PC-3 (cell line): Measurements from ENCODE around the gene NSMF. TPM values are rescaled to one million over a fixed set of nuclear protein-coding genes. Genes with fewer than 3 reads are reported as not detected.
A peak's percentile ranks its signal among the peaks of the same experiment; 100 is the strongest.

Source experiments
- ATAC-seq: fragments of 200-7000 bp; cut with Tn5 transposase; 2 replicates; pipeline ENCODE4 v1.9.1; 2020; ENCODE audit warnings: mild to moderate bottlenecking, moderate library complexity
- BruUV-seq: library from RNA; stranded (reverse); fragments of 400-500 nt; replicated peaks from 2 replicates; lab custom pipeline; 2021; lab: Mats Ljungman, UMichigan
- CTCF ChIA-PET: fragments of 300-600 bp; sonication (Branson Sonifier 250); formaldehyde crosslinking; loops from one replicate; lab custom pipeline; 2022; ENCODE audit warnings: antibody characterized with exemption; lab: Charles Lee
- POLR2A ChIA-PET: fragments of 300-600 bp; sonication (Branson Sonifier 250); formaldehyde crosslinking; loops from one replicate; lab custom pipeline; 2022; ENCODE audit warnings: antibody characterized with exemption; ENCODE audit not compliant: unreplicated experiment; lab: Charles Lee
- DNase-seq: peaks from one replicate; pipeline ENCODE4 v3.0.0-alpha.2; 2015
- H2AFZ ChIP-seq: fragments of 300-600 bp; sonication (generic); 2 replicates; pipeline ENCODE4 v1.6.0; 2016; ENCODE audit warnings: antibody characterized with exemption, low read length
- H3F3A ChIP-seq: fragments of 300-600 bp; sonication (generic); one replicate; pipeline ENCODE4 v1.6.0; 2017; ENCODE audit warnings: antibody characterized with exemption, low read length, control low read depth, mild to moderate bottlenecking; ENCODE audit not compliant: unreplicated experiment
- H3K27ac ChIP-seq: fragments of 300-600 bp; sonication (generic); 2 replicates; pipeline ENCODE4 v1.5.1; 2016; ENCODE audit warnings: mild to moderate bottlenecking, low read length
- H3K27me3 ChIP-seq: fragments of 300-600 bp; sonication (generic); 2 replicates; pipeline ENCODE4 v1.6.1; 2016; ENCODE audit warnings: low read length, mixed read lengths
- H3K36me3 ChIP-seq: fragments of 300-600 bp; sonication (generic); 2 replicates; pipeline ENCODE4 v1.6.1; 2016; ENCODE audit warnings: low read depth, mixed run types, low read length, mixed read lengths
- H3K4me1 ChIP-seq: fragments of 300-600 bp; sonication (generic); 2 replicates; pipeline ENCODE4 v1.5.1; 2016; ENCODE audit warnings: low read length; ENCODE audit not compliant: insufficient read depth
- H3K4me2 ChIP-seq: fragments of 300-600 bp; sonication (generic); 2 replicates; pipeline ENCODE4 v1.6.0; 2016; ENCODE audit warnings: low read length
- H3K4me3 ChIP-seq: fragments of 300-600 bp; sonication (generic); 2 replicates; pipeline ENCODE4 v1.5.1; 2016; ENCODE audit warnings: mild to moderate bottlenecking, low read length, mixed read lengths
- H3K79me2 ChIP-seq: fragments of 300-600 bp; sonication (generic); 2 replicates; pipeline ENCODE4 v1.6.1; 2017; ENCODE audit warnings: low read length, mixed read lengths
- H3K9ac ChIP-seq: fragments of 300-600 bp; sonication (generic); 2 replicates; pipeline ENCODE4 v1.6.0; 2016; ENCODE audit warnings: mild to moderate bottlenecking, low read length
- H3K9me2 ChIP-seq: fragments of 300-600 bp; sonication (generic); replicated peaks from 2 replicates; pipeline ENCODE4 v1.6.1; 2016; ENCODE audit warnings: mixed run types, low read length, mixed read lengths
- H3K9me3 ChIP-seq: fragments of 300-600 bp; sonication (generic); 2 replicates; pipeline ENCODE4 v1.6.1; 2016; ENCODE audit warnings: low read length, mixed read lengths
- H4K20me1 ChIP-seq: fragments of 300-600 bp; sonication (generic); 2 replicates; pipeline ENCODE4 v1.6.1; 2016; ENCODE audit warnings: low read length, mixed read lengths
- EZH2 ChIP-seq: fragments of 300-600 bp; sonication (generic); IDR thresholded peaks from one replicate; pipeline ENCODE4 v1.6.1; 2017; ENCODE audit warnings: antibody characterized with exemption, mild to moderate bottlenecking, low read length; ENCODE audit not compliant: unreplicated experiment
- EZH2phosphoT487 ChIP-seq: fragments of 300-600 bp; sonication (generic); IDR thresholded peaks from 2 replicates; pipeline ENCODE4 v1.6.1; 2018; ENCODE audit warnings: mild to moderate bottlenecking, antibody characterized with exemption, low read length, borderline replicate concordance
- intact Hi-C: fragments of 100-400 bp; cut with micrococcal nuclease; formaldehyde crosslinking; loops from 2 replicates; pipeline ENCODE4 v1.9.0; 2023
- total RNA-seq: library from RNA; depleted of rRNA; stranded (reverse); fragments of >200 nt; gene quantifications from 2 replicates; pipeline ENCODE4 v1.2.3, GENCODE V29; 2014
- TF ChIP-seq, protein P1 (sequence below): fragments of 300-600 bp; sonication (generic); conservative IDR thresholded peaks from 2 replicates; pipeline ENCODE4 v1.5.1; 2017; ENCODE audit warnings: antibody characterized with exemption, low read depth, mild to moderate bottlenecking, low read length

The NSMF gene
- total RNA-seq, 1 experiment from 2014 or later: 30.8 TPM

DNA sequence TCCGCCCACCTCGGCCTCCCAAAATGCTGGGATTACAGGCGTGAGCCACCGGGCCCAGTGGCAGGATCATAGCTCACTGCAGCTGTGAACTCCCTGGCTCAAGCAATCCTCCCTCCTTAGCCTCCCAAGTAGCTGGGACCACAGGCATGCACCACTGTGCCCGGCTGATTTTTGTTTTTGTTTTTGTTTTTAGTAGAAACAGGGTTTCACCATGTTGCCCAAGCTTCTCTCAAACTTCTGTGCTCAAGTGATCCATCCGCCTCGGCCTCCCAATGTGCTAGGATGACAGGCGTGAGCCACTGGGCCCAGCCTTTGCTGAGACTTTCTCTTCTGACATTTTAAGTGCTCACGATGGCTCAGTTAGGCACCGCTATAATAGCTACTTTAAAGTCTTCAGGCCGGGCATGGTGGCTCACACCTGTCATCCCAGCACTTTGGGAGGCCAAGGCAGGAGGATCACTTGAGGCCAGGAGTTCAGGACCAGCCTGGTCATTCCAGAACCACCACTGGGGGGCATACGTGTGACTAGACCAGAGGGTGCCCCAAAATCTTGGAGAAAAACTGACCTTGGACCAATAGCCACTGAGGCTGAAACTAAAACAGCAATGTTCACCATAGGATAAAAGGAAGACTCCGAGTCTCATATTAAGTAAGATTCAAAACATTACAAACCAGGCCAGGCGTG, 14.9 kb downstream of the NSMF start:
- Histone ChIP-seq H3K27ac (no peak overlapping the region), H3K4me3 (no peak overlapping the region), H3K4me2 (no peak overlapping the region), H3K36me3 (no peaks in the 10 kb centered on the region), H3K27me3 (no peaks in the 10 kb centered on the region), H3K4me1 (peaks cover 7% of the 10 kb centered on the region; the same call in 1 of the 2 replicates), H4K20me1 (no peaks in the 10 kb centered on the region), H2AFZ (no peak overlapping the region), H3K9ac (no peak overlapping the region), H3F3A (no peaks in the 10 kb centered on the region), H3K79me2 (no peaks in the 10 kb centered on the region), H3K9me2 (no peaks in the 10 kb centered on the region), H3K9me3 (no peaks in the 10 kb centered on the region)
- DNase-seq (no peak), ATAC-seq (no peak)
- TF ChIP-seq EZH2: no peak
- TF ChIP-seq, protein P1, sequence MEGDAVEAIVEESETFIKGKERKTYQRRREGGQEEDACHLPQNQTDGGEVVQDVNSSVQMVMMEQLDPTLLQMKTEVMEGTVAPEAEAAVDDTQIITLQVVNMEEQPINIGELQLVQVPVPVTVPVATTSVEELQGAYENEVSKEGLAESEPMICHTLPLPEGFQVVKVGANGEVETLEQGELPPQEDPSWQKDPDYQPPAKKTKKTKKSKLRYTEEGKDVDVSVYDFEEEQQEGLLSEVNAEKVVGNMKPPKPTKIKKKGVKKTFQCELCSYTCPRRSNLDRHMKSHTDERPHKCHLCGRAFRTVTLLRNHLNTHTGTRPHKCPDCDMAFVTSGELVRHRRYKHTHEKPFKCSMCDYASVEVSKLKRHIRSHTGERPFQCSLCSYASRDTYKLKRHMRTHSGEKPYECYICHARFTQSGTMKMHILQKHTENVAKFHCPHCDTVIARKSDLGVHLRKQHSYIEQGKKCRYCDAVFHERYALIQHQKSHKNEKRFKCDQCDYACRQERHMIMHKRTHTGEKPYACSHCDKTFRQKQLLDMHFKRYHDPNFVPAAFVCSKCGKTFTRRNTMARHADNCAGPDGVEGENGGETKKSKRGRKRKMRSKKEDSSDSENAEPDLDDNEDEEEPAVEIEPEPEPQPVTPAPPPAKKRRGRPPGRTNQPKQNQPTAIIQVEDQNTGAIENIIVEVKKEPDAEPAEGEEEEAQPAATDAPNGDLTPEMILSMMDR: no peak
- no peak for TF ChIP-seq EZH2phosphoT487
- no TSS peak for BruUV-seq
- POLR2A ChIA-PET: no interaction called here
- CTCF ChIA-PET: no interaction called here
- intact Hi-C loops: no loop called here

- Histone ChIP-seq H3K27me3 (no peaks in the 10 kb centered on the region), H3K4me2 (0 out of 2 replicates have a peak overlapping the region, but pooled peaks have one; percentile 31), H3K4me1 (peaks cover 7% of the 10 kb centered on the region; the same call in 1 of the 2 replicates), H4K20me1 (no peaks in the 10 kb centered on the region), H3K4me3 (no peak overlapping the region), H3K79me2 (no peaks in the 10 kb centered on the region), H3K36me3 (no peaks in the 10 kb centered on the region), H3K9ac (no peak overlapping the region), H3K27ac (no peak overlapping the region), H3K9me2 (no peaks in the 10 kb centered on the region), H2AFZ (no peak overlapping the region), H3F3A (no peaks in the 10 kb centered on the region), H3K9me3 (no peaks in the 10 kb centered on the region)
- ATAC-seq (no peak), DNase-seq (no peak)
- ChIA-PET CTCF (no interaction called here), POLR2A (interaction anchor here (0.6 kb wide), 1 partner anchor 124 kb away, joined by 6 read pairs; no protein-coding TSS in a partner anchor)
- intact Hi-C loops: no loop called here
- no peak for TF ChIP-seq EZH2phosphoT487
- TF ChIP-seq EZH2: no peak
- TF ChIP-seq, protein P1: no peak
- BruUV-seq: no TSS peak
Observed at GRCh38 chr9:137441935-137442321, 17.2 kb downstream of the NSMF start.
